ENCODE data around the gene SLC19A2. TPM values are rescaled to one million over a fixed set of nuclear protein-coding genes. Genes with fewer than 3 reads are reported as not detected.

The SLC19A2 gene
- total RNA-seq, 2 experiments from 2014 or later: 4.0 to 4.4 TPM

- Mint-ChIP-seq H3K4me3 (no peak overlapping the region), H3K27ac (no peak overlapping the region), H3K9me3 (ENCODE audit: low read depth) (no peaks in the 10 kb centered on the region), H3K27me3 (no peaks in the 10 kb centered on the region), H3K4me1 (peaks cover 15% of the 10 kb centered on the region), H3K36me3 (ENCODE audit: low read depth) (peaks cover 74% of the 10 kb centered on the region)
- ChIA-PET CTCF (no interaction called here), POLR2A (no interaction called here)
- ATAC-seq (no peak), DNase-seq (no peak)
- intact Hi-C loops (cut with DNase I, micrococcal nuclease): loop anchor here in 1 of 2 experiments (5.0 kb wide), 1 partner anchor 47 kb away; no protein-coding TSS in a partner anchor
These were observed 39.6 kb upstream of the SLC19A2 start for GRCh38 chr1:169525391-169525790.

DNA sequence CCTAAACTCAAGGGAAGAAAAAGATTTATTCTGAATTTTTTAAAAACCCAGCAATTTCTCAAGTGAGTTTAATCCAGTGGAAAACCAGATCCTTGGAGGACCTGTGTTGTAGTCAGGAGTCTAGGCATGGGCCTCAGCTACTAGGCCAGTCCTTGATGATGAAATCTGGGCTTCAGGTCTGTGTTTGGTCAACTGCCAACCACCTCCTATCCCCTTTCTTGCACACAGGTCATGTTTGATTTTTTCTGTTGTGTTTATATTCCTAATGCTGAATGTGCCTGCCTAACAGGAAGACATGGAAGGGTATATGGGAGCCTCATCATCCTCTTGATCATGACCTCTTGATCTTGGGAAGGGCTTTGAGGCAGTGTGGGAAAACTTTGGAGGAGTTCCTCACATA, 38.2 kb upstream of the SLC19A2 start:
- Mint-ChIP-seq H3K27me3 (no peaks in the 10 kb centered on the region), H3K4me1 (peaks cover 8% of the 10 kb centered on the region), H3K9me3 (ENCODE audit: low read depth) (no peaks in the 10 kb centered on the region), H3K36me3 (ENCODE audit: low read depth) (peaks cover 73% of the 10 kb centered on the region), H3K4me3 (no peak overlapping the region), H3K27ac (no peak overlapping the region)
- DNase-seq (no peak), ATAC-seq (no peak)
- CTCF ChIA-PET: interaction anchor here (0.8 to 1.0 kb wide), 2 partner anchors 8 to 10 kb away, joined by 3 read pairs; no protein-coding TSS in a partner anchor
- intact Hi-C loops (cut with DNase I, micrococcal nuclease): loop anchor here in 1 of 2 experiments (5.0 kb wide), 1 partner anchor 48 kb away; no protein-coding TSS in a partner anchor
- POLR2A ChIA-PET: no interaction called here

- Mint-ChIP-seq H3K9me3 (ENCODE audit: low read depth) (no peaks in the 10 kb centered on the region), H3K4me1 (no peaks in the 10 kb centered on the region), H3K27ac (no peak overlapping the region), H3K27me3 (no peaks in the 10 kb centered on the region), H3K36me3 (ENCODE audit: low read depth) (peaks cover 70% of the 10 kb centered on the region), H3K4me3 (no peak overlapping the region)
- ChIA-PET CTCF (interaction anchor here (0.6 kb wide), 1 partner anchor 873 kb away, joined by 3 read pairs; no protein-coding TSS in a partner anchor), POLR2A (no interaction called here)
- intact Hi-C loops (cut with DNase I, micrococcal nuclease): loop anchor here in 1 of 2 experiments (5.0 kb wide), 1 partner anchor 51 kb away; no protein-coding TSS in a partner anchor
- ATAC-seq: no peak
- DNase-seq: no peak
These were observed 35.5 kb upstream of the SLC19A2 start for GRCh38 chr1:169521226-169521625.

DNA sequence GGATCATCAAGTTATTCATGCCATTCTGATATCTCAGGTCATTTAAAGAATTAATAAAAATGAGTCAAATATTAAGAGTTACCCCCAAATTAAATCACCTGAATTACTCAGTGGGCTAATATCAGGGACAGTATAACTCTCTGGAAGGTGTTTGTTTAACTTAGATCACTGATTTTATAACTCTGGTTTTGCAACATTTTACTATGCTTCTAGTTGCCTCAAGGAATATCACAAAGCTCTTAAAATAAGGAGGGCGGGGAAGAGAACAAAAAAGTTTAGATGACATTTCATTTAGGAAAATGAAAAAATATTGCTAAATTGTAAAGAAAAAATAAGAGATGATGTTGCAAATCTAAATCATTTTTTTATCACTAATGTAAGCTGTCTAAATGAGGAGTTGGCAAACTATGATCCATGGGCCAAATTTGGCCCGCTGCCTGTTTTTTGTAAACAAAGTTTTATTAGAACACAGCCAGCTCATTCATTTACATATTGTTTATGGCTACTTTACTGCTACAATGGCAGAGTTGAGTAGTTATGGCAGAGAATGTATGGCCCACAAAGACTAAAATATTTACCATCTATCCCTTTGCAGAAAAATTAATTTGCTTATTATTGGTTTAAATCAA, 31.9 kb upstream of the SLC19A2 start:
- no peaks in the 10 kb centered on the region for H3K9me3 Mint-ChIP-seq (ENCODE audit: low read depth)
- peaks cover 2% of the 10 kb centered on the region for H3K4me1 Mint-ChIP-seq
- intact Hi-C loops (cut with DNase I, micrococcal nuclease): no loop called here
- no peaks in the 10 kb centered on the region for H3K27me3 Mint-ChIP-seq
- DNase-seq: no peak
- peaks cover 79% of the 10 kb centered on the region for H3K36me3 Mint-ChIP-seq (ENCODE audit: low read depth)
- H3K4me3 Mint-ChIP-seq: no peak overlapping the region
- ChIA-PET CTCF (interaction anchor here (1.1 kb wide), 1 partner anchor 28 kb away, joined by 3 read pairs; no protein-coding TSS in a partner anchor), POLR2A (no interaction called here)
- no peak for ATAC-seq
- H3K27ac Mint-ChIP-seq: no peak overlapping the region

GRCh38 chr1:169515641-169516040, 29.9 kb upstream of the SLC19A2 start:
- H3K27ac Mint-ChIP-seq: no peak overlapping the region

GRCh38 chr1:169514566-169515270, 29.0 kb upstream of the SLC19A2 start:
- H3K4me3 Mint-ChIP-seq: no peak overlapping the region
- H3K27ac Mint-ChIP-seq: no peak overlapping the region
- ChIA-PET CTCF (interaction anchor here (0.9 kb wide), 1 partner anchor 10 kb away, joined by 3 read pairs; no protein-coding TSS in a partner anchor), POLR2A (no interaction called here)
- intact Hi-C loops (cut with DNase I, micrococcal nuclease): no loop called here
- ATAC-seq (no peak), DNase-seq (no peak)
- peaks cover 17% of the 10 kb centered on the region for H3K4me1 Mint-ChIP-seq
- H3K9me3 Mint-ChIP-seq (ENCODE audit: low read depth): no peaks in the 10 kb centered on the region
- H3K36me3 Mint-ChIP-seq (ENCODE audit: low read depth): peaks cover 62% of the 10 kb centered on the region
- H3K27me3 Mint-ChIP-seq: no peaks in the 10 kb centered on the region

More at GRCh38 chr1:169515641-169516040, 29.9 kb upstream of the SLC19A2 start:
- H3K4me3 Mint-ChIP-seq: no peak overlapping the region
- ChIA-PET CTCF (interaction anchor here (0.9 kb wide), 1 partner anchor 9 kb away, joined by 3 read pairs; no protein-coding TSS in a partner anchor), POLR2A (no interaction called here)
- intact Hi-C loops (cut with DNase I, micrococcal nuclease): no loop called here
- ATAC-seq (no peak), DNase-seq (no peak)
- peaks cover 13% of the 10 kb centered on the region for H3K4me1 Mint-ChIP-seq
- H3K27me3 Mint-ChIP-seq: no peaks in the 10 kb centered on the region
- no peaks in the 10 kb centered on the region for H3K9me3 Mint-ChIP-seq (ENCODE audit: low read depth)
- H3K36me3 Mint-ChIP-seq (ENCODE audit: low read depth): peaks cover 70% of the 10 kb centered on the region

- DNase-seq (no peak), ATAC-seq (no peak)
- intact Hi-C loops (cut with DNase I, micrococcal nuclease): no loop called here
- Mint-ChIP-seq H3K27ac (no peak overlapping the region), H3K27me3 (no peaks in the 10 kb centered on the region), H3K4me3 (no peak overlapping the region), H3K4me1 (peaks cover 25% of the 10 kb centered on the region), H3K9me3 (ENCODE audit: low read depth) (no peaks in the 10 kb centered on the region), H3K36me3 (ENCODE audit: low read depth) (peaks cover 52% of the 10 kb centered on the region)
- ChIA-PET POLR2A (no interaction called here), CTCF (no interaction called here)
These were observed 27.5 kb upstream of the SLC19A2 start for GRCh38 chr1:169513208-169513607.

DNA sequence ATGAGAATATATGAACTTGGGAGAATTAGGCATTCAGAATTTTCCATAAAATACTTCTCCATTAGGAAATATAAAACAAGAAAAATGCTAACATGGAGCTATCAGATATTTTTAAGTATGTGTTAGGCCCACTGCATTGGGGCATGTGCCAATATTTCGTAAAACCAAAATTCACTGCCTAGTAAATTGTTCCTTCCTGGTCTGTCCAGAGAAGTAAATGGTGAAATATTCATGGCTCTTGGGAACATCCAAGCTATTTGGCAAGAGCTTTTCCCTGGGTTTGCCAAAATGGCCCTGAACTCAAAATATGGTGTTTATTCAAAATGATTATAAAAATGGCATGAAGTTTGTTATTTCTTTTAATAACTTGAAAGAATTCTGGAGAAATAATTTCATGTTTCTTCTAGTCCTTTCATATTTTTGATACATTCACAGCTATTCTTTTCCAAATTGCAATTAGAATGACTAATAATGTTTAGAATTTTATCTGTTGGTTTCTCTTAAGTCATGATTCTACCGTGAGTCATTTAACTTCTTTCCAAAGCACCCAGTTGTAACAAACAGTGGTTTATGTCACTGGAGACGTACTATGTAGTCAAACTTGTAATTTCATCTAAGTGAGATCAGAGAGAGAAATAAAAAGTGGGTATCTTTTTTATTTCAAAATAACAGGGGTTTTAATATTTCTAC, 25.7 kb upstream of the SLC19A2 start:
- DNase-seq: no peak
- H3K27ac Mint-ChIP-seq: no peak overlapping the region
- H3K4me3 Mint-ChIP-seq: no peak overlapping the region
- ChIA-PET POLR2A (no interaction called here), CTCF (interaction anchor here (0.7 to 1.5 kb wide), 7 partner anchors 24 to 908 kb away, joined by 3 to 5 read pairs (median 4); partner anchors contain the start of gene F5)
- no peaks in the 10 kb centered on the region for H3K9me3 Mint-ChIP-seq (ENCODE audit: low read depth)
- peak; percentile 68 for ATAC-seq
- H3K36me3 Mint-ChIP-seq (ENCODE audit: low read depth): peaks cover 36% of the 10 kb centered on the region
- peaks cover 25% of the 10 kb centered on the region for H3K4me1 Mint-ChIP-seq
- intact Hi-C loops (cut with DNase I, micrococcal nuclease): no loop called here
- no peaks in the 10 kb centered on the region for H3K27me3 Mint-ChIP-seq

DNA sequence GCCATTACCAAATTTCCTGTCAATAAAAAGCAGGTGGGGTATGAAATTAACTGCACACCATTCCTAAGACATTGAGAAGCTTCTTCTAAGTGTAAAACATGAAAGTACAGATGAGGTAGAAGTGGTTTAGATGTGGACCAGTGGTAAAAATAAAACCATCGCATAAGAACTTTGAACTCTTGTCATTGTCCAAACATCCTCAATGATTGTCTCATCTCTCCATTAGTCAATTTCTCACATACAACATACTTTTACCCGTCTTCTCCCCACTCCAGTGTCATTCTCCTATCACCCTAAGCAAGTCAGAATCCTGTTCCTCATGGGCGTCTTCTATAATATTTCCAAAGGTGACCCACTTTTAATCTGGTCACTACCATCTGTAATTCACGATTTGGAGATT, 24.3 kb upstream of the SLC19A2 start:
- ATAC-seq (no peak), DNase-seq (no peak)
- no peaks in the 10 kb centered on the region for H3K9me3 Mint-ChIP-seq (ENCODE audit: low read depth)
- ChIA-PET CTCF (interaction anchor here (0.6 to 1.5 kb wide), 4 partner anchors 13 to 238 kb away, joined by 3 to 8 read pairs (median 4); no protein-coding TSS in a partner anchor), POLR2A (no interaction called here)
- intact Hi-C loops (cut with DNase I, micrococcal nuclease): no loop called here
- no peak overlapping the region for H3K27ac Mint-ChIP-seq
- no peaks in the 10 kb centered on the region for H3K27me3 Mint-ChIP-seq
- peaks cover 25% of the 10 kb centered on the region for H3K4me1 Mint-ChIP-seq
- H3K4me3 Mint-ChIP-seq: no peak overlapping the region
- H3K36me3 Mint-ChIP-seq (ENCODE audit: low read depth): peaks cover 24% of the 10 kb centered on the region

- Mint-ChIP-seq H3K27ac (no peak overlapping the region), H3K27me3 (no peaks in the 10 kb centered on the region), H3K4me3 (no peak overlapping the region), H3K9me3 (ENCODE audit: low read depth) (no peaks in the 10 kb centered on the region), H3K4me1 (peaks cover 25% of the 10 kb centered on the region), H3K36me3 (ENCODE audit: low read depth) (peaks cover 17% of the 10 kb centered on the region)
- CTCF ChIA-PET: interaction anchor here (0.6 to 1.5 kb wide), 5 partner anchors 13 to 883 kb away, joined by 3 to 8 read pairs (median 3); no protein-coding TSS in a partner anchor
- ATAC-seq (no peak), DNase-seq (no peak)
- POLR2A ChIA-PET: no interaction called here
- intact Hi-C loops (cut with DNase I, micrococcal nuclease): no loop called here
These were observed 23.6 kb upstream of the SLC19A2 start for GRCh38 chr1:169509354-169509753.
